H1 (cell line): ENCODE data around the gene STK32C. TPM values are rescaled to one million over a fixed set of nuclear protein-coding genes. Genes with fewer than 3 reads are reported as not detected.

Source experiments
- TAF1 ChIP-seq: IDR thresholded peaks from 2 replicates; pipeline ENCODE4 v1.6.1; 2011; ENCODE audit warnings: mild to moderate bottlenecking, low read depth, low read length
- polyA plus RNA-seq, 7 experiments: library from polyadenylated mRNA; depleted of rRNA in 3 of 7; stranded (reverse) in 5 of 7; unstranded in 2 of 7; fragments of >200 nt in 5 of 7; fragments of 200-250 nt in 2 of 7; gene quantifications; 1 replicate in 5 of 7; 2 replicates in 1 of 7; 4 replicates in 1 of 7; pipeline versions ENCODE4 v1.2.1 to v1.2.3, GENCODE V29; 2011 to 2013; ENCODE audit warnings: missing spikeins in 2 of 7, mixed read lengths in 2 of 7
- total RNA-seq: library from RNA; stranded (reverse); fragmentation: NEBNext Ultra II Directional; extraction: Animal tissue kit (Norgen Biotek cat#: 25700); gene quantifications from 2 replicates; pipeline ENCODE4 v1.2.1, GENCODE V29; 2021
- TF ChIP-seq, protein P1 (sequence below): IDR thresholded peaks from 2 replicates; pipeline ENCODE4 v1.6.1; 2011; ENCODE audit warnings: low read length, improper control_type of control experiment

The STK32C gene
- total and polyA plus RNA-seq, 2 of the 8 experiments (the other 6 are each of a cell fraction or from before 2014, with no cell fraction given), result 10.6 to 15.6 TPM

DNA sequence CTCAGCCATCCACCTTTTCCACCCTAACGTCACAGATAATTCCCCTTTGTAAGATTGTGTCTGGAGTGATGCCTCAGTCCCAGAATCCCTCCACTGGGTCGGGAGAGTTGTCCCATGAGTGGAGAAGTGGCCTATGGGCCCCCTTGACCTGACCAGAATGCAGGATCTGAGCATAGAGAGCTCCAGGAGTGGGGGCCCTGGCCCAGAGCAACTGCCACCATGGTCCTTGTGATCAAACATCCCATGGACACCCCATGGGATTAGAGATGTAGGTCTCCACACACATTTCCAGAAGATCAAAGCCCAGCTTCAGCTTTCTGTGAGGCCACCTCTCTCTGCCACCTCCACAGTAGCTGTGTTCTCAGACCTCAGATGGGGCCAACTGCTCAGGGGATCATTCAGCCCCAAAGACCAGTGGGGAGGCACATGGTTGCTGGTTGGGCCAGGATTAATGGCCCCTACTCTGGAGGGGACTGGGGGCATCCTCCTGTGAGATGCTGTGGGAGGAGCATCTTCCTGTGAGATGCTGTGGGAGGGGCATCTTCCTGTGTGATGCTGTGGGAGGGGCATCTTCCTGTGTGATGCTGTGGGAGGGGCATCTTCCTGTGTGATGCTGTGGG, 149.5 kb downstream of the STK32C start (continued):
- TF ChIP-seq, protein P1, sequence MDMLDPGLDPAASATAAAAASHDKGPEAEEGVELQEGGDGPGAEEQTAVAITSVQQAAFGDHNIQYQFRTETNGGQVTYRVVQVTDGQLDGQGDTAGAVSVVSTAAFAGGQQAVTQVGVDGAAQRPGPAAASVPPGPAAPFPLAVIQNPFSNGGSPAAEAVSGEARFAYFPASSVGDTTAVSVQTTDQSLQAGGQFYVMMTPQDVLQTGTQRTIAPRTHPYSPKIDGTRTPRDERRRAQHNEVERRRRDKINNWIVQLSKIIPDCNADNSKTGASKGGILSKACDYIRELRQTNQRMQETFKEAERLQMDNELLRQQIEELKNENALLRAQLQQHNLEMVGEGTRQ, result no peak
- no peak for TF ChIP-seq TAF1

Other genes starting within 250 kb of the STK32C start
- gene JAKMIP3, start 242.0 kb downstream of the STK32C start, total RNA-seq, result 0.84 and 0.91 TPM in 2 replicates
- gene JAKMIP3, start 242.0 kb downstream of the STK32C start, polyA plus RNA-seq (2011; rRNA removed), result 0.82 and 0.83 TPM in 2 replicates
- gene DPYSL4, start 121.0 kb downstream of the STK32C start, total RNA-seq, result 15.2 and 16.4 TPM in 2 replicates
- gene DPYSL4, start 121.0 kb downstream of the STK32C start, polyA plus RNA-seq (2011; rRNA removed), result 12.9 and 21.6 TPM in 2 replicates
- gene LRRC27, start 24.2 kb upstream of the STK32C start, total RNA-seq, result 3.8 and 4.3 TPM in 2 replicates
- gene LRRC27, start 24.2 kb upstream of the STK32C start, polyA plus RNA-seq (2011; rRNA removed), result 1.2 and 2.0 TPM in 2 replicates
- gene PWWP2B, start 89.2 kb upstream of the STK32C start, total RNA-seq, result 10.8 and 11.0 TPM in 2 replicates
- gene PWWP2B, start 89.2 kb upstream of the STK32C start, polyA plus RNA-seq (2011; rRNA removed), result 5.3 and 9.4 TPM in 2 replicates
- gene INPP5A, start 229.8 kb upstream of the STK32C start, total RNA-seq, result 25.5 and 27.5 TPM in 2 replicates
- 16.8 and 19.7 TPM in 2 replicates for gene INPP5A, start 229.8 kb upstream of the STK32C start, polyA plus RNA-seq (2011; rRNA removed)